Prostate gland (tissue), 2 donors: ENCODE results near the gene PCDHA7. TPM values are rescaled to one million over a fixed set of nuclear protein-coding genes. Genes with fewer than 3 reads are reported as not detected.
"Not testable (repeated sequence)": the region's sequence is repeated elsewhere in the genome, so short reads cannot be mapped to it uniquely, and the experiment has no call there.

ENCODE experiments used
- DNase-seq: peaks from one replicate; pipeline ENCODE4 v3.0.0-alpha.2; 2019; ENCODE audit warnings: low spot score
- H3K27ac ChIP-seq, 2 donors: fragments of 200-600 bp; sonication (generic); 2 replicates each; pipeline ENCODE4 v1.5.1; 2017 to 2019
- H3K27me3 ChIP-seq: fragments of 200-600 bp; sonication (generic); replicated peaks from 2 replicates; pipeline ENCODE4 v1.5.1; 2019; ENCODE audit not compliant: insufficient read depth
- H3K36me3 ChIP-seq, 2 donors: fragments of 200-600 bp; sonication (generic); 1 replicate in 1 of 2; 2 replicates in 1 of 2; pipeline versions ENCODE4 v1.5.1 to v1.8.1; 2017 to 2019
- H3K4me1 ChIP-seq: fragments of 200-600 bp; sonication (generic); replicated peaks from 2 replicates; pipeline ENCODE4 v1.5.1; 2019
- H3K4me3 ChIP-seq, 2 donors: fragments of 200-600 bp; sonication (generic); 2 replicates each; pipeline ENCODE4 v1.5.1; 2017 to 2019
- H3K9me3 ChIP-seq: fragments of 200-600 bp; sonication (generic); 2 replicates; pipeline ENCODE4 v1.5.1; 2017
- CTCF ChIP-seq, 4 experiments: fragments of 200-600 bp in 2 of 4; fragments of 450-650 bp in 2 of 4; sonication (generic) in 2 of 4; IDR thresholded peaks; 1 replicate in 3 of 4; 2 replicates in 1 of 4; pipeline ENCODE4 v1.5.1; 2016 to 2019; ENCODE audit warnings: antibody characterized with exemption in 4 of 4, mild to moderate bottlenecking in 2 of 4, moderate library complexity in 2 of 4
- POLR2A ChIP-seq: fragments of 450-650 bp; IDR thresholded peaks from one replicate; pipeline ENCODE4 v1.6.1; 2016; ENCODE audit warnings: antibody characterized with exemption, mild to moderate bottlenecking
- POLR2AphosphoS5 ChIP-seq: sonication (generic); formaldehyde crosslinking; IDR thresholded peaks from one replicate; pipeline ENCODE4 v1.6.1; 2017; ENCODE audit warnings: antibody characterized with exemption
- WGBS: methylation state at CpG from one replicate; pipeline ENCODE4 v1.1.5; 2018; 5-methylcytosine and 5-hydroxymethylcytosine counted together
- intact Hi-C: fragments of 100-400 bp; cut with DNase I; formaldehyde crosslinking; loops from one replicate; pipeline ENCODE4 v1.14.2; 2022
- total RNA-seq, 2 donors: library from RNA; depleted of rRNA; stranded (reverse); fragments of >200 nt; gene quantifications; one replicate each; pipeline ENCODE4 v1.1.0, GENCODE V29; 2016

Gene PCDHA7
- total RNA-seq: under 1 TPM; 0.23 to 0.46 TPM

- no peak for DNase-seq
- WGBS: 14% methylated on average over 8 of the region's 8 CpGs
- H3K36me3 ChIP-seq: no peaks in the 10 kb centered on the region
- H3K4me3 ChIP-seq: no peak within 1 kb of the TSS
- no peaks in the 10 kb centered on the region for H3K9me3 ChIP-seq
- intact Hi-C loops: no loop called here
- peaks cover 4% of the 10 kb centered on the region for H3K27me3 ChIP-seq
- H3K4me1 ChIP-seq: no peaks in the 10 kb centered on the region
- TF ChIP-seq CTCF (IDR thresholded peaks at IDR 0.05) (no peak), POLR2A (no peak), POLR2AphosphoS5 (no peak)
- no peak within 1 kb of the TSS for H3K27ac ChIP-seq
Observed at GRCh38 chr5:140833993-140834392, at the start of gene PCDHA7. PCDHA7 (plus strand) TSS chr5:140834269; CDS start chr5:140834384, 115 bp downstream.

- intact Hi-C loops: no loop called here
- no peak for DNase-seq
- no peak within 1 kb of the TSS for H3K27ac ChIP-seq
Observed at GRCh38 chr5:140785905-140786686, 48.0 kb upstream of the PCDHA7 start, which contains the start of gene PCDHA1. PCDHA1 (plus strand) TSS chr5:140786140.

GRCh38 chr5:140787422-140787821 is 46.6 kb upstream of the PCDHA7 start:
- H3K4me3 ChIP-seq, H3K36me3 ChIP-seq, DNase-seq, H3K27me3 ChIP-seq, H3K4me1 ChIP-seq, H3K9me3 ChIP-seq, H3K27ac ChIP-seq, intact Hi-C loops: not testable (repeated sequence)
- WGBS: 32% methylated on average over 44 of the region's 44 CpGs

More at GRCh38 chr5:140785905-140786686, 48.0 kb upstream of the PCDHA7 start, which contains the start of gene PCDHA1:
- WGBS: 24% methylated on average over 29 of the region's 29 CpGs
- TF ChIP-seq CTCF (IDR thresholded peaks at IDR 0.05) (no peak), POLR2A (no peak), POLR2AphosphoS5 (no peak)
- Histone ChIP-seq H3K4me1 (no peaks in the 10 kb centered on the region), H3K4me3 (no peak within 1 kb of the TSS), H3K36me3 (no peaks in the 10 kb centered on the region), H3K27me3 (peaks cover 3% of the 10 kb centered on the region), H3K9me3 (no peaks in the 10 kb centered on the region)

GRCh38 chr5:140787849-140788504 is 46.1 kb upstream of the PCDHA7 start:
- H3K4me3 ChIP-seq, H3K9me3 ChIP-seq, H3K27me3 ChIP-seq, DNase-seq, intact Hi-C loops, H3K4me1 ChIP-seq, H3K36me3 ChIP-seq, H3K27ac ChIP-seq: not testable (repeated sequence)
- WGBS: 44% methylated on average over 50 of the region's 70 CpGs

- Histone ChIP-seq H3K4me3 (no peak overlapping the region), H3K27me3 (peaks cover 3% of the 10 kb centered on the region), H3K27ac (no peak overlapping the region), H3K9me3 (no peaks in the 10 kb centered on the region), H3K36me3 (no peaks in the 10 kb centered on the region), H3K4me1 (no peaks in the 10 kb centered on the region)
- no peak for TF ChIP-seq CTCF (IDR thresholded peaks at IDR 0.05)
- no peak for TF ChIP-seq POLR2A
- TF ChIP-seq POLR2AphosphoS5: no peak
- WGBS: 28% methylated on average over 2 of the region's 2 CpGs
- DNase-seq: no peak
- intact Hi-C loops: no loop called here
Observed at GRCh38 chr5:140791089-140791488, 43.0 kb upstream of the PCDHA7 start.
